GM21825 (cell line): ENCODE measurements around the gene PAX6.
A peak's percentile ranks its signal among the peaks of the same experiment; 100 is the strongest.

ENCODE experiments used
- ATAC-seq: cut with Tn5 transposase; IDR thresholded peaks from one replicate; pipeline ENCODE4 v1.9.1; 2021; ENCODE audit warnings: mild to moderate bottlenecking, moderate library complexity; ENCODE audit not compliant: unreplicated experiment

The PAX6 gene

GRCh38 chr11:31810779-31811647 is at the start of gene PAX6:
TSS of gene PAX6 (minus strand) at chr11:31811322. CDS start at chr11:31806411, 4,911 bp downstream.
- peak; percentile 67 for ATAC-seq

DNA sequence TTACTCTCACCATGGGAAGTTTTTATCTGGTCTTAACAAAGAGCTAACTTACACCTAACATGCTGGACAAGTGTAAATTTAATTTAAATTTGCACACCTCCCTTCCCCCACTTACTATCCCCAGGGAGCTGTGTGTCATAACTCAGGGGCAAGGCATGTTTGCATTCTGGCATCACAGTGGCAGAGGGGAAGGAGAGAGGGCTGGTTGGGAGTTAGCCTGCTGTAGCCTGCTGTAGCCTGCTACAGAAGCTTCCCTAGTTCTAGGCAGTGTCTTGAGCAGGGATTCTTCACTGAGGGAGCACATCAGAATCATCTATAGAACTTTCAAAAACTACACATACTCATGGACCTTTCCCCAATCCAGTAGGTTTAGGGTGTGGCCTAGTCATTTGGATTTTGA is 49.3 kb upstream of the PAX6 start:
- no peak for ATAC-seq

GRCh38 chr11:31856248-31856647 is 45.1 kb upstream of the PAX6 start:
- no peak for ATAC-seq

- ATAC-seq = no peak
These were observed 44.3 kb upstream of the PAX6 start for GRCh38 chr11:31855466-31855865.

GRCh38 chr11:31850365-31850764 is 39.2 kb upstream of the PAX6 start:
- no peak for ATAC-seq

DNA sequence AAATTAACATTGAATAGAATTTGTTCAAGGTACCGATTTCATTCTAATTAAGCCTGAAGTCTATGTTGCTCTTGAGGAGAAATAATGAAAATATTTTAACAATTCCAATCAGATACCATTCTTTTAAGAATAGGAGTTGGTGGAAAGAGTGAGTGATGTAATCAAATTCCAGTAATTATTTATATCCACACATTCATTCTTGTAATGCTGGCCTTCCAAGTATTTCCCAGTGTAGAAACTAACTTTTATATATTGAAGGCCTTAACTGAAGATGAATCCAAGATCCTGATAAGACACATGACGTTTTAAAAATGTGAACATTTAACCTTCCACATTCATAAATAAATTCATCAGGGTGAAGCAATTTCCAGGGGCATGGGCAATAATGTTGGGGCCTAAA is 36.6 kb upstream of the PAX6 start:
- no peak for ATAC-seq

GRCh38 chr11:31845331-31845730 is 34.2 kb upstream of the PAX6 start:
- ATAC-seq = no peak

DNA sequence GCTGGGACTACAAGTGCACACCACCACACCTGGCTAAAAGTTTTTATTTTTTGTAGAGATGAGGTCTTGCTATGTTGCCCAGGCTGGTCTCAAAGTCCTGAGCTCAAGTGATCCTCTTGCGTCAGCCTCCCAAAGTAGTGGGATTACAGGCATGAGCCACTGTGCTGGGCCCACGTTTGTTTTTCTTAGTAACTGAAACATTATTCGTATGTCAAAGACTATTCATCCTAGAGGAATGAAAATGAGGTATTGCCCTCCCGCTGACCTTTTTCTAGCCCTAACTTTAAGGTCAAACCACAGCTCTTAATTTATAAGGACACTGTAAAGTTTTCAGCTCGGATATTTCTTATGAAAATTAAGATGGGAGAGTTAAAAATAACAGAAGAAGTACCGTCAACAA is 33.2 kb upstream of the PAX6 start:
- ATAC-seq = no peak

- ATAC-seq = no peak
These were observed 30.3 kb upstream of the PAX6 start for GRCh38 chr11:31841435-31841834.

DNA sequence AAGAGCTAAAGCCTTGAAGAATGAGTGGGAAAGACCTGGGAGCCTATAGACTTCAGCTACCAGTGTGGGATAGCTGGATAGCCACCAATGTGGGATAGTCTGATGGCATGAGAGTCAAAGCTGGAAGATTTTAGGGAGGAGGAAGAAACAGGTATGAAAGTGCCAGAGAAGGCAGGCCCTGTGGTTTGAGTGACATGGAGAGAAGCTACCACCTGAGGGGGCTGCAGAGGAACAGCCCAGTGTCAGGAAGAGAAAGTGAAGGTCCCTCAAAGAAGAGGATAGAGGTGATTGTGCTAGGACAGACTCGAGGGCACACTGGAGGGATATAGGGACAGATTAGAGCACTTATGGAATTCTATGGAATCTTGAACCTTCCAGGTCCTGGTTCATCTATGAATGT is 23.1 kb upstream of the PAX6 start:
- ATAC-seq = no peak

- ATAC-seq = no peak
These were observed 19.3 kb upstream of the PAX6 start for GRCh38 chr11:31830406-31830805.

GRCh38 chr11:31828217-31828616 is 17.1 kb upstream of the PAX6 start:
- ATAC-seq = no peak

DNA sequence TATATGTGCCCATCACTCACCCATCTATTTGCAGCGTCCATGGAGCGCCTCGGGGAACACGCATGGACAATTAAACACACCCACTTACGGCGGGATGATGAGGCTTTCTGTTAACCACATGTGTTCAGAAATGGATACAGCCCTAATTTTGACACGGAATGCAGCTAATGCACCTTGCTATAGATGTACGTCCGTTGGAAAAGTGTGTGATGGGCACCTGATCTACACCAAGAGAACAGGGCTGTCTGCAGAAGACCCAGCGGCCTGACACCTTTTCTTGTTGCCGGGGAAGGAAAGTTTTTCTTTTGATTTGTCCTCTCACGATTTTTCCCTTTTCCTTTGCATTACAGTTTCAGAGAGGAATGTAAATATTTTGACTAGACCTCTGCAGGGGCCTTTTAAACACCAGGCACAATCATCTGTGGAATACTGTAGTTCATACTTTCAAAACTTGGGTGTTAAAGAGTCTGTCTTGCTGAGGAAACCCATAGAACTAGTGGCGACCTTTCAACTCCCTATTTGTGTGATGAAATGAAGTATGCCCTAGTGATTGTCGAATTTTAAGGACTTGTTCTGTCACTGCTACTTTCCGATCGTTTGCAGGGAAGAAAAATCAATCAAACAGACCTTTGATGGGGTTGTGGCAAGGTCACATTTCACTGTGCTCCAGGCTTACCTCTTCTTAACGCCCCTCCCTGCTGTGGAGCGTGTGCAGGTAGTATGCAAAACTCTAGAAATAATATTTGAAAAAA is 16.5 kb upstream of the PAX6 start:
- ATAC-seq = no peak

GRCh38 chr11:31826536-31827438 is 15.7 kb upstream of the PAX6 start:
- ATAC-seq = no peak

- ATAC-seq = no peak
These were observed 14.8 kb upstream of the PAX6 start for GRCh38 chr11:31825838-31826484.

DNA sequence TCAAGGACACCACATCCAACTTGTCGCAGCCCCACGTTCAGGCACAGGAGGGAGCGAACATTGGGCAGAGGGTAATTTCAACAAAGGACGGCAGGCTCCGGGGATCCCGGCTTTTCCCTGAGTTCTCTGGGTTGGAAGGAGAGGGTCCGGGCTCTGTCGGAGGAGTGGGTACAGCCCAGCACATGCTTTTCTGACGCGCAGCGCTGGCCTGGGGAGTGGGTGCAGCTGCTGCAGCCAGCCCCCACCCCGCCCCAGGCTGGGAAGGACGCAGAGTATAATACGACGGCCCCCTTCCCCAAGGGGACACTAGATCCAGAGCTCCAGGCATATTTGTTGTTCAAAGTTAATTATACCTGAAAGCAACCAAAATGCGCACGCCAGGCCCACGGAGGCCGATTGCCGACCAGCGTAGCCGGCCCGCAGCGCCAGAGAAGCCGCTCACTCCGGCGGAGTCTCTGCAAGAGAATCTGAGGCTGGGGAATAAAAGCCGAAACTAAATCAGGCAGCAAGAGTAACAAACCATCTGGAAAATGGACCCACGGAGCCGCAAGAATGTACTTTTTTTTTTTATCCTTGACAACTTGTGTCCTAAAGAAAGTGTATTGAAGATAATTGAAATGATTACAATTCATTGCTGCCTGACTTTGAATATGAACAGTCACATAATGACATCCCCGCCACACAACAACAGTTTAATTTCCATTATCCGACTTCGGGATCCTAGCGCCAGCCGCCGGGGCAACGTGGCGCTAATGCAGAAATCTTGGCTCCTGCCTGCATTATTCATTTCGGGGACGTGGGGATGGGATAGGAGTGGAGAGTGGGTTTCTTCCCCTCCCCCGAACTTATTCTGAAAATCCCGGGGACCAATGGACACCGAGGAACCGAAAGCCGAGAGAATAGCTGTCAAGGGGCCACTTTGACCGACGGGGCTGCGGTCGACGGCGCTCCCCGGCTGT is 14.0 kb upstream of the PAX6 start:
- ATAC-seq = no peak

DNA sequence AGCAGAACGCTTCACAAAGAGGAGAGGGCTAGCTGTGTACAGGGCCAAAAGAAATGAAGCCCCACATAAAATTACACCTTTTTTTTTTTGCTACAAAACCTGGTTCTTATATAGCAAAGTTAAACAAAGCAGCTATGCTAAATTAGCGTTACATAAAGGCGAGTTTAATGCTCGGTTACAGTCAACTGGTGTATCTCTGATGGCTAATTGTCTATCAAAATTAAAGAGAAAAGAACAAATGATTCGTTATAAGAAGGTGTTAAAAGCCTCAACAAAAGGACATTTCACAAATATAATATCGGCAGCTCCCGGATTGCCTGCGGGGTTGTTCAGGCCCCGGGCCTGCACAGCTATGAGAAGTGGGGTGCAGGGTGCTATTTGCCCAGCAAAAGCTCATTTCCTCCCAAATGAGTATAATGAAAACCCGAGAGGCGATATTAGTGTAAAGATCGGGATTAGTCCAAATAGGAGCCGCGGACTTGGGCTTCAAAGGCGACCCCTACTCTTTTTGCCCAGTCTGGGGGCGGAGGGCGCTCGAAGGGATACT is 13.3 kb upstream of the PAX6 start:
- no peak for ATAC-seq

DNA sequence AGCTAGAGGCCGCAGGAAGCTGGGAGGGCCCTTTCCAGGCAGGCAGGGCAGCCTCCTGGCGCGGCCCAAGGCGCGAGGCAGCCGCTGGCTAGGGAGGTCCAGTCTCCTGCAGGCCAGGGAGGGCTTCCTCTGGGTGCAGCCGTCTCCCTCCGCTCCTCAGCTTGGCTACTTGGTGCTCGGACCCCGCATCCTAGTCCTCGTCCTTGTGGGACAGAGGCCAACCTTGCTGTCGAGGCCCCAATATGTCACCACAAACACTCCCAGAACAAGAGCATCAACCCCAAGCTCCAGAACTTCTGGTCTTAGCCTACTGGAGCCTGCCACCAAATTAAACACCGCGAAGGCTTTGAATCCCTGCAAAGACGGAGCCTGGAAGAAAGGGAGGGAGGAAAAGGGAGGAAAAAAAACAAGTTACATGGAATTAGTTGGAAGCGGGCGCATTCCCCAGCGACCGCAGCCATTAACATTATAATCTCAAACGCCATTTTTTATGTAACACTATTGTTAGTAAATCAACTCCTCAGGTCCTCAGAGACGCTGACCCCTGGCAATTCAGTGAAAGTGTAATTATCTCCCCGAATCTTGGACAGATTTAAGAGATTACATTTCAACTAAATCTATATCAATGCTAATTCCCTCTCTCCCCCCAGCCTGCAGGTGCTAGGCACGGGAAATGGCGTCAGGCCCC is 12.7 kb upstream of the PAX6 start:
- no peak for ATAC-seq
